Activated naive CD4-positive, alpha-beta T cell treated with anti-CD3 and anti-CD28 coated beads for 36 hours (primary cell): ENCODE results near the gene MTO1. TPM values are rescaled to one million over a fixed set of nuclear protein-coding genes. Genes with fewer than 3 reads are reported as not detected.
"Not testable (repeated sequence)": the region's sequence is repeated elsewhere in the genome, so short reads cannot be mapped to it uniquely, and the experiment has no call there.

Source experiments
- CTCF ChIA-PET: fragments of 350-600 bp; sonication (Branson Sonifier 250); formaldehyde crosslinking; loops from one replicate; lab custom pipeline; 2021; ENCODE audit warnings: antibody characterized with exemption; lab: Charles Lee
- DNase-seq: peaks from one replicate; pipeline ENCODE4 v3.0.0-alpha.2; 2020
- H3K27ac Mint-ChIP-seq: one replicate; pipeline ENCODE4 v1.8.0; 2021; ENCODE audit warnings: mild to moderate bottlenecking, mixed read lengths
- H3K27me3 Mint-ChIP-seq: one replicate; pipeline ENCODE4 v1.8.0; 2021; ENCODE audit warnings: low read depth, mixed read lengths
- H3K36me3 Mint-ChIP-seq: one replicate; pipeline ENCODE4 v1.8.0; 2021; ENCODE audit warnings: low read depth, mixed read lengths
- H3K4me1 Mint-ChIP-seq: one replicate; pipeline ENCODE4 v1.8.0; 2021; ENCODE audit warnings: low read depth, mixed read lengths
- H3K4me3 Mint-ChIP-seq: one replicate; pipeline ENCODE4 v1.8.0; 2021; ENCODE audit warnings: mild to moderate bottlenecking, moderate library complexity, mixed read lengths
- H3K9me3 Mint-ChIP-seq: one replicate; pipeline ENCODE4 v1.8.0; 2021; ENCODE audit warnings: mixed read lengths
- intact Hi-C: fragments of 100-400 bp; cut with micrococcal nuclease; formaldehyde crosslinking; loops from one replicate; pipeline ENCODE4 v1.15.1; 2023
- total RNA-seq, 2 experiments: library from RNA; stranded (reverse); gene quantifications; one replicate each; pipeline ENCODE4 v1.2.3, GENCODE V29; 2021

The MTO1 gene
- 10 to 100 TPM; 38.7 to 47.1 TPM for total RNA-seq

- no peaks in the 10 kb centered on the region for H3K9me3 Mint-ChIP-seq
- CTCF ChIA-PET = interaction anchor here (0.6 to 1.6 kb wide), 9 partner anchors 10 to 149 kb away, joined by 3 to 6 read pairs (median 3); partner anchors contain the start of genes CGAS and EEF1A1
- peak within 1 kb of the TSS; percentile 94 for H3K4me3 Mint-ChIP-seq
- H3K27me3 Mint-ChIP-seq = no peaks in the 10 kb centered on the region
- peak; percentile 92 for DNase-seq
- H3K36me3 Mint-ChIP-seq = peaks cover 16% of the 10 kb centered on the region
- intact Hi-C loops = loop anchor here (1.0 to 10.0 kb wide), 7 partner anchors 9 to 1821 kb away; partner anchors contain the start of genes CGAS, COX7A2, EEF1A1 and TMEM30A
- H3K4me1 Mint-ChIP-seq = peaks cover 37% of the 10 kb centered on the region
- peak within 1 kb of the TSS; percentile 97 for H3K27ac Mint-ChIP-seq
These were observed at the start of gene MTO1 for GRCh38 chr6:73461537-73462350. Gene MTO1 (plus strand): TSS chr6:73461737. CDS start chr6:73461855, 118 bp downstream.

DNA sequence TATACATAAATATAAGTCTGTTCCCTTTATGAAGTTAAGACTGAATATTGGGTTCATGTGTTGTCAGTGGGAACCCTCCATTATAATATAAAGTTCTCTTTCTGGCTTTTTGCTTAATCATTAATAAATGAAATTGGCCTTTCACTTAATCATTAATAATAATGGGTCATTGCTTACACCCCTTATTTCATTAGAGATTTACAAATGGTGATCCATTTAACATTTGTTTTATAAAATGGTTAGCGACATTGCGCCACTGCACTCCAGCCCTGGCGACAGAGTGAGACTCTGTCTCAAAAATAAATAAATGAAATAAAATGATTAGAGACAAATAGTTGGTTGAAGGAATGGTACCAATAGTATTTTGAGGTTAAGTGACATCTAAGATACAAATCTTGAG lies 48.4 kb upstream of the MTO1 start:
- Mint-ChIP-seq H3K4me3 (no peak overlapping the region), H3K4me1 (no peaks in the 10 kb centered on the region), H3K36me3 (peaks cover 3% of the 10 kb centered on the region), H3K9me3 (no peaks in the 10 kb centered on the region), H3K27me3 (no peaks in the 10 kb centered on the region), H3K27ac (no peak overlapping the region)
- no peak for DNase-seq
- intact Hi-C loops = no loop called here
- CTCF ChIA-PET = no interaction called here

DNA sequence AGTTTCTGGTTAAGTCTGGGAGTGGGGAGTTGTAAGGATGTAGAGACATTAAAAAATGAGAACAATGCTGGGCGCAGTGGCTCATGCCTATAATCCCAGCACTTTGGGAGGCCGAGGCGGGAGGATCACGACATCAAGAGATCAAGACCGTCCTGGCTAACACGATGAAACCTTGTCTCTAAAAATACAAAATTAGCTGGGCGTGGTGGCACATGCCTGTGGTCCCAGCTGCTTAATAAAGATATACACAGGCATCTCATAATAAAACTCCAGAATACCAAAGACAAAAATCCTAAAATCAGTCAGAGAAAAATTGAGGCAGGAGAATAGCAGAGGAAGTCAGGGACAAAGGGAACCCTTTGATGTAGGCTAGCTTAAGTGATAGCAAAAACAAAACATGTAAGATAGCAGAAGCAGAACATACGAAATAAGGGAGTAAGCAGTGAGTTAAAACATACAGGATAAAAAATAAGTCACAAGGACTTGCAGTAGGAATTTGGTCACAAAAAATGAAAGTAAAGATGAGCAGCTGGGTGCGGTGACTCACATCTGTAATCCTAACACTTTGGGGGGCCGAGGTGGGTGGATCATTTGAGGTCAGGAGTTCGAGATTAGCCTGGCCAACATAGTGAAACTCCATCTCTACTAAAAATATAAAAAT lies 43.3 kb upstream of the MTO1 start:
- Mint-ChIP-seq H3K36me3 (peaks cover 24% of the 10 kb centered on the region), H3K27me3 (no peaks in the 10 kb centered on the region), H3K9me3 (no peaks in the 10 kb centered on the region), H3K4me1 (peaks cover 5% of the 10 kb centered on the region), H3K4me3 (no peak overlapping the region), H3K27ac (no peak overlapping the region)
- intact Hi-C loops = no loop called here
- no peak for DNase-seq
- CTCF ChIA-PET = interaction anchor here (0.7 to 1.3 kb wide), 2 partner anchors 50 to 193 kb away, joined by 3 to 4 read pairs; no protein-coding TSS in a partner anchor

GRCh38 chr6:73421534-73421933 lies 40.0 kb upstream of the MTO1 start:
- Mint-ChIP-seq H3K36me3 (peaks cover 42% of the 10 kb centered on the region), H3K27me3 (no peaks in the 10 kb centered on the region), H3K4me3 (no peak overlapping the region), H3K27ac (no peak overlapping the region), H3K9me3 (no peaks in the 10 kb centered on the region), H3K4me1 (peaks cover 6% of the 10 kb centered on the region)
- CTCF ChIA-PET = no interaction called here
- no peak for DNase-seq
- intact Hi-C loops = no loop called here

DNA sequence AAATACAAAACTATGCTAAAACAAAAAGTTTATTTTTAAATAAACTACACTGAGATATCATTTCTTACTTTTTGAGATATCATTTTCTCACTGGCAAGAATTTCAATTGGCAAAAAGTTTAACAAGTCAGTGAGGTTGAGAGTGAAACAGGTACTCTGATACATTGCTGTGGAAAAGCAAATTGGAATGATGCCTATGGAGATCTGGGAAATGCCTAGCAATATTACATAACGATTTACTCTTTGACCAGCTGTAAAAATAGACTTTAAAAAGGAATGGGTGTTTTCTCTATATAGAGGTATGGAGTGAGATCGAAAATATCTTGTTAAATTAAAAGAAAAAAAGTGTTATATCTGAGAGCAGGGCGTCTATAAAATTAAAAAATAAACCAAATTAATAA lies 26.3 kb upstream of the MTO1 start:
- Mint-ChIP-seq H3K36me3 (peaks cover 35% of the 10 kb centered on the region), H3K9me3 (no peaks in the 10 kb centered on the region), H3K27ac (no peak overlapping the region), H3K4me3 (no peak overlapping the region), H3K4me1 (no peaks in the 10 kb centered on the region), H3K27me3 (no peaks in the 10 kb centered on the region)
- no peak for DNase-seq
- CTCF ChIA-PET = no interaction called here
- intact Hi-C loops = no loop called here

GRCh38 chr6:73443555-73443954 lies 18.0 kb upstream of the MTO1 start:
- CTCF ChIA-PET = interaction anchor here (1.1 kb wide), 1 partner anchor 166 kb away, joined by 3 read pairs; no protein-coding TSS in a partner anchor
- Mint-ChIP-seq H3K4me1 (peaks cover 26% of the 10 kb centered on the region), H3K27ac (no peak overlapping the region), H3K36me3 (peaks cover 44% of the 10 kb centered on the region), H3K4me3 (no peak overlapping the region), H3K27me3 (no peaks in the 10 kb centered on the region), H3K9me3 (no peaks in the 10 kb centered on the region)
- intact Hi-C loops = no loop called here
- DNase-seq = no peak

- Mint-ChIP-seq H3K4me1 (peaks cover 35% of the 10 kb centered on the region), H3K36me3 (peaks cover 34% of the 10 kb centered on the region), H3K9me3 (no peaks in the 10 kb centered on the region), H3K4me3 (peak overlapping the region; percentile 90), H3K27ac (peak overlapping the region; percentile 86), H3K27me3 (no peaks in the 10 kb centered on the region)
- DNase-seq = peak; percentile 60
- CTCF ChIA-PET = interaction anchor here (1.2 to 1.6 kb wide), 2 partner anchors 10 to 71 kb away, joined by 4 to 6 read pairs; partner anchors contain the start of gene MTO1
- intact Hi-C loops = loop anchor here (1.0 to 5.0 kb wide), 8 partner anchors 10 to 281 kb away; partner anchors contain the start of genes EEF1A1, KHDC1, MTO1 and SLC17A5
These were observed 10.1 kb upstream of the MTO1 start for GRCh38 chr6:73451223-73452106.

- peak; percentile 88 for DNase-seq
- no peaks in the 10 kb centered on the region for H3K27me3 Mint-ChIP-seq
- H3K4me3 Mint-ChIP-seq = peak within 1 kb of the TSS; percentile 90
- CTCF ChIA-PET = interaction anchor here (1.6 kb wide), 1 partner anchor 9 kb away, joined by 6 read pairs; the partner anchor contains the start of gene MTO1
- H3K4me1 Mint-ChIP-seq = peaks cover 37% of the 10 kb centered on the region
- intact Hi-C loops = loop anchor here (1.0 to 5.0 kb wide), 5 partner anchors 9 to 243 kb away; partner anchors contain the start of genes EEF1A1 and MTO1
- peak within 1 kb of the TSS; percentile 86 for H3K27ac Mint-ChIP-seq
- H3K36me3 Mint-ChIP-seq = peaks cover 32% of the 10 kb centered on the region
- no peaks in the 10 kb centered on the region for H3K9me3 Mint-ChIP-seq
These were observed 9.5 kb upstream of the MTO1 start, which contains the start of gene CGAS for GRCh38 chr6:73452107-73452461. Gene CGAS (minus strand): TSS chr6:73452297. CDS start chr6:73452181, 116 bp downstream.

DNA sequence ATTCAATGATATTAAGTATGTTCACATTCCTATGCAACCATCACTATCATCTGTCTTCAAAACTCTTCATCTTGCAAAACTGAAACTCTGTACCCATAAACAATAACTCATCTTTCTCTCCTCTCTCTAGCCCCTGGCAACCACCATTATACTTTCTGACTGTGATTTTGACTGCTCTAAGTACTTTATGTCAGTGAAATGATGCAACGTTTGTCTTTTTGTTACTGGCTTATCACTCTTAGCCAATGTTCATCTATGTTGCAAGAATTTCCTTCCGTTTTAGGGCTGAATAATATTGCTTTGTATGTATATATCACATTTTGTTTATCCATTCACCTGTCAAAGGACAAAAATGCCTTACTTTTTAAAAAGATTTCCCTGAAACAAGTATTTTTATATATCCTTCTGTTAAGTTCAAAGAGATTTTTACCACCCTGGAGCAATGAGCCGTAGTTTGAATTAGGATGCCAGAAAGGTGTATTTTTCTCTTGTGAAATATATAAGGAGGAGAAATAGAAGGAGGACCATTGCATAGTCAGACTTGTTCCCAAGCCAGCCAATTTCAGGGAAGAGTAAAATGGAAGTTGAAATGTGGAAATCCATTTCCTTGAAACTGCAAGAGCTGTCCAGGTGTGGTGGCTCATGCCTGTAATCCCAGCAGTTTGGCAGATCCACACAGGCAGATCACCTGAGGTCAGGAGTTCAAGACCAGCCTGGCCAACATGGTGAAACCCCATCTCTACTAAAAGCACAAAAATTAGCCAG lies 5.5 kb upstream of the MTO1 start:
- CTCF ChIA-PET = no interaction called here
- Mint-ChIP-seq H3K4me3 (no peak overlapping the region), H3K9me3 (no peaks in the 10 kb centered on the region), H3K27ac (peak overlapping the region; percentile 3), H3K27me3 (no peaks in the 10 kb centered on the region), H3K36me3 (peaks cover 3% of the 10 kb centered on the region), H3K4me1 (peaks cover 30% of the 10 kb centered on the region)
- DNase-seq = no peak
- intact Hi-C loops = no loop called here

- not testable (repeated sequence) for H3K4me3 Mint-ChIP-seq
These were observed 2.1 kb upstream of the MTO1 start for GRCh38 chr6:73459474-73459873.

DNA sequence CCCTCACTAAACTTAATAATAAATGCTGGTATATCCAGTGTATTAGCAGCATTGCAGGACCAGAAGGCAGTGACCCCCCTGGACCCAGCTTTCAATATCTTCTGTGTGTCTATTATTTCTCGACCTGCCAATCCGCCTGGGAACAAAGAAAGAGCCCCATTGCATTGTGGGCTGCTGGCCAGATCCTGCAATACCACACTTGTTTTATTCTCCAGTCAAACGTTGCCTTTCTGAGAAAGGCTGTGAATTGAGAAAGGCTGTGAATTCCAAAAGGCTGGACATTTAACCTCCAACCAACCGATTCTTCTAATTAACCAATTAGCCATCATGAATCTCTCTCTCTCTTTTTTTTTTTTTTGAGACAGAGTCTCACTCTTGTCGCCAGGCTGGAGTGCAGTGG lies 1.5 kb upstream of the MTO1 start:
- intact Hi-C loops = loop anchor here (2.0 to 10.0 kb wide), 3 partner anchors 839 to 1822 kb away; partner anchors contain the start of genes COX7A2 and TMEM30A
- DNase-seq = no peak
- Mint-ChIP-seq H3K27ac (peak overlapping the region; percentile 93), H3K9me3 (no peaks in the 10 kb centered on the region), H3K4me1 (peaks cover 43% of the 10 kb centered on the region), H3K27me3 (no peaks in the 10 kb centered on the region), H3K4me3 (peak overlapping the region; percentile 52), H3K36me3 (peaks cover 10% of the 10 kb centered on the region)
- CTCF ChIA-PET = interaction anchor here (0.6 to 0.9 kb wide), 2 partner anchors 9 to 58 kb away, joined by 3 read pairs; no protein-coding TSS in a partner anchor

More at GRCh38 chr6:73459474-73459873, 2.1 kb upstream of the MTO1 start:
- H3K9me3 Mint-ChIP-seq, H3K27ac Mint-ChIP-seq, intact Hi-C loops, CTCF ChIA-PET, H3K27me3 Mint-ChIP-seq, DNase-seq: not testable (repeated sequence)
- H3K4me1 Mint-ChIP-seq = peaks cover 43% of the 10 kb centered on the region
- peaks cover 10% of the 10 kb centered on the region for H3K36me3 Mint-ChIP-seq
